ENCODE measurements around the gene SPTLC1. TPM values are rescaled to one million over a fixed set of nuclear protein-coding genes. Genes with fewer than 3 reads are reported as not detected.

Gene SPTLC1
- total and polyA plus RNA-seq, 2 of the 13 experiments (the other 11 are each of a cell fraction or from before 2014, with no cell fraction given) = 56.2 to 72.5 TPM

DNA sequence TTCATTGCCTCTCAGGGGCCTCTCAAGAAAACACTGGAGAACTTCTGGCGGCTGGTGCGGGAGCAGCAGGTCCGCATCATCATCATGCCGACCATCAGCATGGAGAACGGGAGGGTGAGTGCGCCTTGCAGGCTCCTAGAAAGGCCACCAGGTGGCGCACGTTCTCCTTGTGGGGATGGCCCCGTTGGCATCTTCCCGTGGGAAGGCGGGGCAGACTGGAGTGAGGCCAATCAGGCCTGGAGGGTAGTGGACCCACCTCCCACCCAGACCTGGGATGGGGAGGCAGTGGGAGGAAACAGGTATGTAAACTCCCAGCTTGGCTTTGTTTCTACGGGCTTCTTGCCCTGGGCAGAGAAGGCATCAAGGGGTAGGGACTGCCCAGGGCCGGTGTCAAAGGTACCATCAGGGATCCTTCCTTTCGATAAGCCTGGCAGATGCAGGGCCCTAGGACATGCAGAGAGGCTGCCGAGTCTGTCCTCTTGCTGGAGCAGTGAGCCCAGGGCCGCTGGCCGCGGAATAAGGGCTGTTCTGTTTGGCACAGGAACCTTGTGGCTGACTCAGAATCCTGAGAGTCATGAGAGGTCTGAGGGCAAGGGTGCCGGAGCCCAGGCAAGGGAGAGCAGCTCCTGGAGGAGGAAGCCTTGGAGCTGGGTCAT is 18.9 kb upstream of the SPTLC1 start (continued):
- TF ChIP-seq, protein P1, sequence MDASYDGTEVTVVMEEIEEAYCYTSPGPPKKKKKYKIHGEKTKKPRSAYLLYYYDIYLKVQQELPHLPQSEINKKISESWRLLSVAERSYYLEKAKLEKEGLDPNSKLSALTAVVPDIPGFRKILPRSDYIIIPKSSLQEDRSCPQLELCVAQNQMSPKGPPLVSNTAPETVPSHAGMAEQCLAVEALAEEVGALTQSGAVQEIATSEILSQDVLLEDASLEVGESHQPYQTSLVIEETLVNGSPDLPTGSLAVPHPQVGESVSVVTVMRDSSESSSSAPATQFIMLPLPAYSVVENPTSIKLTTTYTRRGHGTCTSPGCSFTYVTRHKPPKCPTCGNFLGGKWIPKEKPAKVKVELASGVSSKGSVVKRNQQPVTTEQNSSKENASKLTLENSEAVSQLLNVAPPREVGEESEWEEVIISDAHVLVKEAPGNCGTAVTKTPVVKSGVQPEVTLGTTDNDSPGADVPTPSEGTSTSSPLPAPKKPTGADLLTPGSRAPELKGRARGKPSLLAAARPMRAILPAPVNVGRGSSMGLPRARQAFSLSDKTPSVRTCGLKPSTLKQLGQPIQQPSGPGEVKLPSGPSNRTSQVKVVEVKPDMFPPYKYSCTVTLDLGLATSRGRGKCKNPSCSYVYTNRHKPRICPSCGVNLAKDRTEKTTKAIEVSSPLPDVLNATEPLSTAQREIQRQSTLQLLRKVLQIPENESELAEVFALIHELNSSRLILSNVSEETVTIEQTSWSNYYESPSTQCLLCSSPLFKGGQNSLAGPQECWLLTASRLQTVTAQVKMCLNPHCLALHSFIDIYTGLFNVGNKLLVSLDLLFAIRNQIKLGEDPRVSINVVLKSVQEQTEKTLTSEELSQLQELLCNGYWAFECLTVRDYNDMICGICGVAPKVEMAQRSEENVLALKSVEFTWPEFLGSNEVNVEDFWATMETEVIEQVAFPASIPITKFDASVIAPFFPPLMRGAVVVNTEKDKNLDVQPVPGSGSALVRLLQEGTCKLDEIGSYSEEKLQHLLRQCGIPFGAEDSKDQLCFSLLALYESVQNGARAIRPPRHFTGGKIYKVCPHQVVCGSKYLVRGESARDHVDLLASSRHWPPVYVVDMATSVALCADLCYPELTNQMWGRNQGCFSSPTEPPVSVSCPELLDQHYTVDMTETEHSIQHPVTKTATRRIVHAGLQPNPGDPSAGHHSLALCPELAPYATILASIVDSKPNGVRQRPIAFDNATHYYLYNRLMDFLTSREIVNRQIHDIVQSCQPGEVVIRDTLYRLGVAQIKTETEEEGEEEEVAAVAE (CRISPR knock-in tag; IDR thresholded peaks at IDR 0.05; ENCODE audit: borderline replicate concordance) = peak; percentile 62; the same call in 1 of the 2 replicates
- TF ChIP-seq KDM3A (CRISPR knock-in tag; IDR thresholded peaks at IDR 0.05; ENCODE audit: low read depth) (0 out of 2 replicates have a peak, but pooled peaks have one; percentile 68), MAZ (IDR thresholded peaks at IDR 0.05; ENCODE audit: borderline replicate concordance, low read depth, low read length) (no peak), MAZ (CRISPR knock-in tag; IDR thresholded peaks at IDR 0.05; ENCODE audit: low read depth) (peak; percentile 74), ZSCAN9 (CRISPR knock-in tag; IDR thresholded peaks at IDR 0.05; ENCODE audit: borderline replicate concordance) (no peak), NR2F6 (IDR thresholded peaks at IDR 0.05) (no peak), NR2F6 (CRISPR knock-in tag; IDR thresholded peaks at IDR 0.05) (peak; percentile 33; the same call in 1 of the 2 replicates), RXRA (CRISPR knock-in tag; IDR thresholded peaks at IDR 0.05) (peak; percentile 51; the same call in 1 of the 2 replicates), PHF8 (CRISPR knock-in tag; IDR thresholded peaks at IDR 0.05) (peak; percentile 29; the same call in 1 of the 2 replicates), SP1 (IDR thresholded peaks at IDR 0.05) (no peak), SP1 (CRISPR knock-in tag; IDR thresholded peaks at IDR 0.05) (0 out of 2 replicates have a peak, but pooled peaks have one; percentile 50), HINFP (CRISPR knock-in tag; IDR thresholded peaks at IDR 0.05; ENCODE audit: low read depth) (no peak), ZNF672 (CRISPR knock-in tag; IDR thresholded peaks at IDR 0.05) (no peak), ZNF772 (CRISPR knock-in tag; IDR thresholded peaks at IDR 0.05) (0 out of 2 replicates have a peak, but pooled peaks have one; percentile 53), SRSF4 (IDR thresholded peaks at IDR 0.05; ENCODE audit: low read depth, low read length, poor library complexity, severe bottlenecking) (no peak)
- TF ChIP-seq, protein P2, sequence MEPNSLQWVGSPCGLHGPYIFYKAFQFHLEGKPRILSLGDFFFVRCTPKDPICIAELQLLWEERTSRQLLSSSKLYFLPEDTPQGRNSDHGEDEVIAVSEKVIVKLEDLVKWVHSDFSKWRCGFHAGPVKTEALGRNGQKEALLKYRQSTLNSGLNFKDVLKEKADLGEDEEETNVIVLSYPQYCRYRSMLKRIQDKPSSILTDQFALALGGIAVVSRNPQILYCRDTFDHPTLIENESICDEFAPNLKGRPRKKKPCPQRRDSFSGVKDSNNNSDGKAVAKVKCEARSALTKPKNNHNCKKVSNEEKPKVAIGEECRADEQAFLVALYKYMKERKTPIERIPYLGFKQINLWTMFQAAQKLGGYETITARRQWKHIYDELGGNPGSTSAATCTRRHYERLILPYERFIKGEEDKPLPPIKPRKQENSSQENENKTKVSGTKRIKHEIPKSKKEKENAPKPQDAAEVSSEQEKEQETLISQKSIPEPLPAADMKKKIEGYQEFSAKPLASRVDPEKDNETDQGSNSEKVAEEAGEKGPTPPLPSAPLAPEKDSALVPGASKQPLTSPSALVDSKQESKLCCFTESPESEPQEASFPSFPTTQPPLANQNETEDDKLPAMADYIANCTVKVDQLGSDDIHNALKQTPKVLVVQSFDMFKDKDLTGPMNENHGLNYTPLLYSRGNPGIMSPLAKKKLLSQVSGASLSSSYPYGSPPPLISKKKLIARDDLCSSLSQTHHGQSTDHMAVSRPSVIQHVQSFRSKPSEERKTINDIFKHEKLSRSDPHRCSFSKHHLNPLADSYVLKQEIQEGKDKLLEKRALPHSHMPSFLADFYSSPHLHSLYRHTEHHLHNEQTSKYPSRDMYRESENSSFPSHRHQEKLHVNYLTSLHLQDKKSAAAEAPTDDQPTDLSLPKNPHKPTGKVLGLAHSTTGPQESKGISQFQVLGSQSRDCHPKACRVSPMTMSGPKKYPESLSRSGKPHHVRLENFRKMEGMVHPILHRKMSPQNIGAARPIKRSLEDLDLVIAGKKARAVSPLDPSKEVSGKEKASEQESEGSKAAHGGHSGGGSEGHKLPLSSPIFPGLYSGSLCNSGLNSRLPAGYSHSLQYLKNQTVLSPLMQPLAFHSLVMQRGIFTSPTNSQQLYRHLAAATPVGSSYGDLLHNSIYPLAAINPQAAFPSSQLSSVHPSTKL (CRISPR knock-in tag; IDR thresholded peaks at IDR 0.05) = 0 out of 2 replicates have a peak, but pooled peaks have one; percentile 28
